Keratinocyte (primary cell): Measurements from ENCODE around the gene MYO1G.

Experiments
- CTCF ChIP-seq, 3 experiments: IDR thresholded peaks in 1 of 3; conservative IDR thresholded peaks in 1 of 3; optimal IDR thresholded peaks in 1 of 3; 2 replicates in 2 of 3; 3 replicates in 1 of 3; pipeline versions ENCODE3 to v1.5.1; 2011; ENCODE audit warnings: low read length in 3 of 3, mild to moderate bottlenecking in 3 of 3, moderate library complexity in 2 of 3, control low read depth in 1 of 3, inconsistent platforms in 1 of 3; ENCODE audit not compliant: insufficient read depth in 2 of 3; ENCODE audit errors: extremely low read depth in 1 of 3
- EZH2 ChIP-seq: IDR thresholded peaks from one replicate; pipeline ENCODE4 v1.6.1; 2012; ENCODE audit warnings: inconsistent platforms, mild to moderate bottlenecking, low read length, moderate library complexity

- TF ChIP-seq CTCF (optimal IDR thresholded peaks at IDR 0.05 in 1 of 3, IDR thresholded peaks at IDR 0.05 in 1 of 3, conservative IDR thresholded peaks at IDR 0.05 in 1 of 3; ENCODE audit: extremely low read depth in 1 of 3, insufficient read depth in 2 of 3, low read length in 3 of 3), result no peak
- TF ChIP-seq EZH2, result no peak
These were observed 66.0 kb downstream of the MYO1G start for GRCh38 chr7:44912775-44913347.
